Smooth muscle cell (in vitro differentiated cells): Measurements from ENCODE around the gene SND1. TPM values are rescaled to one million over a fixed set of nuclear protein-coding genes. Genes with fewer than 3 reads are reported as not detected.

Experiments used
- DNase-seq: peaks from one replicate; lab custom pipeline; 2025; ENCODE audit not compliant: unreplicated experiment; lab: John Stamatoyannopoulos, UW
- H2AFZ ChIP-seq: fragments of 200-600 bp; sonication (generic); 2 replicates; pipeline ENCODE4 v1.6.0; 2016; ENCODE audit warnings: antibody characterized with exemption, low read depth, mild to moderate bottlenecking
- H3F3A ChIP-seq: fragments of 200-600 bp; sonication (generic); 2 replicates; pipeline ENCODE4 v1.6.0; 2017; ENCODE audit warnings: antibody characterized with exemption, low read depth
- H3K27ac ChIP-seq: fragments of 200-600 bp; sonication (generic); 2 replicates; pipeline ENCODE4 v1.5.1; 2016; ENCODE audit warnings: low read depth, mild to moderate bottlenecking
- H3K27me3 ChIP-seq: fragments of 200-600 bp; sonication (generic); 2 replicates; pipeline ENCODE4 v1.6.1; 2016; ENCODE audit warnings: low read depth, mild to moderate bottlenecking
- H3K36me3 ChIP-seq: fragments of 200-600 bp; sonication (generic); 2 replicates; pipeline ENCODE4 v1.5.1; 2016; ENCODE audit warnings: low read depth
- H3K4me1 ChIP-seq: fragments of 200-600 bp; sonication (generic); 2 replicates; pipeline ENCODE4 v1.5.1; 2016; ENCODE audit warnings: low read depth
- H3K4me2 ChIP-seq: fragments of 200-600 bp; sonication (generic); 2 replicates; pipeline ENCODE4 v1.6.0; 2016; ENCODE audit warnings: mild to moderate bottlenecking
- H3K4me3 ChIP-seq: fragments of 200-600 bp; sonication (generic); 2 replicates; pipeline ENCODE4 v1.5.1; 2016; ENCODE audit warnings: mild to moderate bottlenecking
- H3K79me2 ChIP-seq: fragments of 200-600 bp; sonication (generic); 2 replicates; pipeline ENCODE4 v1.6.0; 2016; ENCODE audit warnings: low read depth, mild to moderate bottlenecking
- H3K9ac ChIP-seq: fragments of 200-600 bp; sonication (generic); 2 replicates; pipeline ENCODE4 v1.6.0; 2016; ENCODE audit warnings: low read depth
- H3K9me3 ChIP-seq: fragments of 200-600 bp; sonication (generic); replicated peaks from 2 replicates; pipeline ENCODE4 v1.5.1; 2016; ENCODE audit warnings: low read depth
- H4K20me1 ChIP-seq: fragments of 200-600 bp; sonication (generic); 2 replicates; pipeline ENCODE4 v1.6.0; 2016; ENCODE audit warnings: low read depth
- CTCF ChIP-seq: fragments of 200-600 bp; sonication (generic); IDR thresholded peaks from 2 replicates; pipeline ENCODE4 v1.5.1; 2017; ENCODE audit warnings: borderline replicate concordance, mild to moderate bottlenecking, antibody characterized with exemption; ENCODE audit not compliant: insufficient read depth, poor library complexity, severe bottlenecking
- WGBS: methylation state at CpG from one replicate; pipeline ENCODE4 v1.1.7; 2016; ENCODE audit warnings: low lambda C conversion rate; 5-methylcytosine and 5-hydroxymethylcytosine counted together
- polyA plus RNA-seq: library from polyadenylated mRNA; unstranded; fragments of >200 nt; fragmentation: Nextera tagmentation; extraction: Ambion mirVana; gene quantifications from 2 replicates; pipeline ENCODE4 v1.2.1, GENCODE V29; 2016
- total RNA-seq: library from RNA; depleted of rRNA; stranded (reverse); fragments of >200 nt; gene quantifications from 2 replicates; pipeline ENCODE4 v1.2.3, GENCODE V29; 2014

SND1 gene
- total and polyA plus RNA-seq, 2 experiments from 2014 or later: 129 to 136 TPM

- H3K4me1 ChIP-seq: peaks cover 9% of the 10 kb centered on the region
- no peaks in the 10 kb centered on the region for H3K27me3 ChIP-seq
- no peak for DNase-seq
- no peaks in the 10 kb centered on the region for H4K20me1 ChIP-seq
- H3K4me2 ChIP-seq: no peak overlapping the region
- no peak overlapping the region for H3K9ac ChIP-seq
- H3K79me2 ChIP-seq: no peaks in the 10 kb centered on the region
- no peak overlapping the region for H3K27ac ChIP-seq
- H2AFZ ChIP-seq: no peak overlapping the region
- no peaks in the 10 kb centered on the region for H3F3A ChIP-seq
- no peak for TF ChIP-seq CTCF
- no peaks in the 10 kb centered on the region for H3K36me3 ChIP-seq
- H3K4me3 ChIP-seq: no peak overlapping the region
- H3K9me3 ChIP-seq: no peaks in the 10 kb centered on the region
These were observed 13.8 kb upstream of the SND1 start for GRCh38 chr7:127638197-127638596.

GRCh38 chr7:127644484-127644883 lies 7.5 kb upstream of the SND1 start:
- Histone ChIP-seq H3K36me3 (no peaks in the 10 kb centered on the region), H3K9me3 (no peaks in the 10 kb centered on the region), H3F3A (no peaks in the 10 kb centered on the region), H3K79me2 (no peaks in the 10 kb centered on the region), H3K4me1 (peaks cover 9% of the 10 kb centered on the region), H3K27me3 (no peaks in the 10 kb centered on the region), H2AFZ (peak overlapping the region; percentile 77), H3K27ac (no peak overlapping the region), H4K20me1 (no peaks in the 10 kb centered on the region), H3K4me3 (no peak overlapping the region), H3K4me2 (peak overlapping the region; percentile 36), H3K9ac (no peak overlapping the region)
- 61% methylated on average over 2 of the region's 2 CpGs for WGBS
- no peak for TF ChIP-seq CTCF
- no peak for DNase-seq

GRCh38 chr7:127647636-127648035 lies 4.4 kb upstream of the SND1 start:
- H3K9ac ChIP-seq: no peak overlapping the region
- over 99% methylated on average over 8 of the region's 8 CpGs for WGBS
- TF ChIP-seq CTCF: no peak

GRCh38 chr7:127648986-127649385 lies 3.0 kb upstream of the SND1 start:
- Histone ChIP-seq H3K9me3 (no peaks in the 10 kb centered on the region), H3K4me1 (peaks cover 13% of the 10 kb centered on the region), H3K27ac (no peak overlapping the region), H3K79me2 (peaks cover 19% of the 10 kb centered on the region), H3F3A (no peaks in the 10 kb centered on the region), H3K9ac (no peak overlapping the region), H3K4me2 (no peak overlapping the region), H2AFZ (no peak overlapping the region), H4K20me1 (peaks cover 13% of the 10 kb centered on the region), H3K27me3 (no peaks in the 10 kb centered on the region), H3K4me3 (no peak overlapping the region), H3K36me3 (no peaks in the 10 kb centered on the region)
- no peak for DNase-seq
- TF ChIP-seq CTCF: no peak
- WGBS: 70% methylated on average over 2 of the region's 2 CpGs

More at GRCh38 chr7:127647636-127648035, 4.4 kb upstream of the SND1 start:
- Histone ChIP-seq H4K20me1 (no peaks in the 10 kb centered on the region), H3F3A (no peaks in the 10 kb centered on the region), H3K27ac (no peak overlapping the region), H3K9me3 (no peaks in the 10 kb centered on the region), H3K4me1 (peaks cover 4% of the 10 kb centered on the region), H3K36me3 (no peaks in the 10 kb centered on the region), H3K79me2 (peaks cover 6% of the 10 kb centered on the region), H3K4me2 (no peak overlapping the region), H3K4me3 (no peak overlapping the region), H3K27me3 (no peaks in the 10 kb centered on the region), H2AFZ (no peak overlapping the region)
- DNase-seq: no peak
